DMS153 (cell line): Measurements from ENCODE around the gene RFX1.
"Not testable (repeated sequence)": the region's sequence is repeated elsewhere in the genome, so short reads cannot be mapped to it uniquely, and the experiment has no call there.

Experiments
- DNase-seq: peaks from one replicate; lab custom pipeline; 2025; lab: John Stamatoyannopoulos, UW

RFX1 gene

DNA sequence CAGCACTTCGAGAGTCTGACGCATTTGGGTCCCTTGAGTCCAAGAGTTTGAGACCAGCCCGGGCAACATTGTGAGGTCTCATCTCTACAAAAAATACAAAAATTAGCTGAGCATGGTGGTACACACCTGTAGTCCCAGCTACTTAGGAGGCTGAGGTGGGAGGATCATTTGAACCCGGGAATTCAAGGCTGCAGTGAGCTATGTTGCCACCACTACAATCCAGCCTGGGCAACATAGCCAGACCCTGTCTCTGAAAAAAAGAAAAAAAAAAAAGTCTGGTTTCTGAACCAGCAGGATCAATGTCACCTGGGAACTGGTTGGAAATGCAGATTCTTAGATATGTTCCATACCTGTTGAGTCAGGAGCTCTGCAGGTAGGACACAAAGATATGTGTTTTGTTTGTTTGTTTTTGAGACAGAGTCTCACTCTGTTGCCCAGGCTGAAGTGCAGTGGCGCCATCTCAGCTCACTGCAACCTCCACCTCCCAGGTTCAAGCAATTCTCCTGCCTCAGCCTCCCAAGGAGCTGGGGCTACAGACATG, 20.6 kb upstream of the RFX1 start:
- not testable (repeated sequence) for DNase-seq

GRCh38 chr19:14023404-14024235, 17.5 kb upstream of the RFX1 start:
- no peak for DNase-seq

DNA sequence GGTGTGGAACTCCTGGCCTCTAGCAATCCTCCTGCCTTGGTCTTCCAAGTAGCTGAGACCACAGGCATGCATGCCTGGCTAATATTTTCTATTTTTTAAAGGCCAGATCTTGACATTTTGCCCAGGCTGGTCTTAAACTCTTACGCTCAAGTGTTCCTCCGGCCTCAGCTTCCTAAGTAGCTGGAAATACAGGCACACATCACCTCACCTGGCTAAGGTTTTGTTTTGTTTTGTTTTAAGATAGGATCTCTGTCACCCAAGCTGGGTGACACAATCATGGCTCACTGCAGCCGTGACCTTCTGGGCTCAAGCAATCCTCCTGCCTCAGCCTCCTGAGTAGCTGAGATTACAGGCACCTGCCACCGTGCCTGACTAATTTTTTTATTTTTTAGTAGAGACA, 16.3 kb upstream of the RFX1 start:
- no peak for DNase-seq

DNA sequence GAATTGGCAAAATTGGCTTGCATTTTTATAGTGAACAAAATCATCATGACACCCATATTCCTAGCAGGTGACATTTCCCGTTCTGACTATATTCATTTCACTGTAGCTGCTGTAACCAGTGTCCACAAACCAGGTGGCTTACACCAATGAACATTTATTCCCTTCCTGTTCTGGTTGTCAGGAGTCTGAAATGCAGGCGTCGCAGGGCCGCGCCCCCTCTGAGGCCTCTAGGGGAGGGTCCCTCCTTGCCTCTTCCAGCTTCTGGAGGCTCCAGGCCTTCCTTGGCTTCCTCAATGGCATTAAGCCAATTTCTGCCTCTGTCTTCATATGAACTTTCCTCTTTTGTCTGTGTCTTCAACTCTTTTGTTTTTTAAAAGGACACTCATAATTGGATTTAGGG, 15.4 kb upstream of the RFX1 start:
- no peak for DNase-seq

GRCh38 chr19:14019739-14020138, 13.6 kb upstream of the RFX1 start:
- DNase-seq = not testable (repeated sequence)

DNA sequence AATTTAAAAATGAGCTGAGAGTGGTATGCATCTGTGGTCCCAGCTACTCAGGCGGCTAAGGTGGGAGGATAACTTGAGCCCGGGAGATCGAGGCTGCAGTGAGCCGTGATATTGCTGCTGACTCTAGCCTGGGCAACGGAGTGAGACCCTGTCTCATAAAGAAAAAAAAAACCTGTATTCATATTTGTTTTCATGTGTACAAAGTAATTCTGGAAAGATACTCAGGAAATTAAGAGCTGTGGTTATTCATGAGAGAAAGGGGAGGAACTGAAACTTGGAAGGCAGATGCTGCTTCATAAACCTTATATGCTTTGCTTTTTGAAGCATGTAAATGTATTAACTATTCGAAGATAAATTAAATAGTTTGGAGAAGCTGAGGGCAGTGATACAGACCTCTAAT, 13.0 kb upstream of the RFX1 start:
- no peak for DNase-seq

- no peak for DNase-seq
These were observed 9.5 kb upstream of the RFX1 start for GRCh38 chr19:14015524-14016035.

DNA sequence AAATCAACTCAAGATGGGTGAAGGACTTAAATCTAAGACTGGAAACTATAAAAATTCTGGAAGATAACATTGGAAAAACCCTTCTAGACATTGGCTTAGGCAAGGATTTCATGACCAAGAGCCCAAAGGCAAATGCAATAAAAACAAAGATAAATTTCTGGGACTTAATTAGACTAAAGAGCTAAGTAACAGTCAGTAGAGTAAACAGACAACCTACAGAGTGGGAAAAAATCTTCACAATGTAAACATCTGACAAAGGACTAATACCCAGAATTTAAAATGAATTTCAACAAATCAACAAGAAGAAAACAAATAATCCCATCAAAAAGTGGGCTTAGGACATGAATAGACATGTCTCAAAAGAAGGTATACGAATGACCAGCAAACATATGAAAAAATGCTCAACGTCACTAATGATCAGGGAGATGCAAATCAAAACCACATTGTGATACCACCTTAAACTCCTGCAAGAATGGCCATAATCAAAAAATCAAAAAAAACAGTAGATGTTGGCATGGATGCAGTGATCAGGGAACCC, 6.3 kb upstream of the RFX1 start:
- DNase-seq = no peak

DNA sequence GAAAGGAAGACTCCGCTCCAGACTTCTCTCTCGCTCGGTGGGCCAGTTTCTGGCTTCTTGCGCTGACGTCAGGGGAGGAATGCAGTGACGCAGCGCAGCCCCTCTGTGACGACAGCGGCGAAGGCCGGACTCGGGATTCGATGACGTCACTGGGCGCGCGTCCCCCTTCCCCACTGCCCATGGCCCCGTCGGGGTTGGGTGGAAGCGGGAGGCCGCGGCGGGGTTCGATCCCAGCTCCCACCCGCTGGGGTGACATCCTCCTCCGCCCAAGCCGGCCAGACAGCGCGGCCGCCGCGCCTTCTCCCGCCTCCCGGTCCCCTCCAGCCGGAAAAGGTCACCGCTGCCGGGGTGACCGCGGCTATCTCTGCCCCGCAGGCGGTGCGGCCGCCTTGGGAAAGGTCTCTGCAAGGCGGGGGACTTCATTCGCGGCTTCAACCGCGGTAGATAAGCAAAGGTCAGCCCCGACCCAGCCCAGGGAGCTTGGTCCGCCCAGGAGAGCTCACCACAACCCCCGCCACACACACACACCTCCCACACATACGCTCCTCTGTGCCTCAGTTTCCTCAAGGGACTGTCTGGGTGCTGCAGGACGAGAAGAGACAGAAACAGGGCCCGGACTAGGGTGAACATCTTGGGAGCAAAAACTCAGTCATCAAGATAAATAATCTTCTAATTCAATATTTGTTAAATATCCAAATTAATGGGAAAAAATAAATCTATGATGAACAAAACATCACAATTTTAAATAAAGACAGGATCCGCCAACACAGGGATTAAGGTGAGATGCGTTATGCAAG, 844 bp upstream of the RFX1 start:
- no peak for DNase-seq

DNA sequence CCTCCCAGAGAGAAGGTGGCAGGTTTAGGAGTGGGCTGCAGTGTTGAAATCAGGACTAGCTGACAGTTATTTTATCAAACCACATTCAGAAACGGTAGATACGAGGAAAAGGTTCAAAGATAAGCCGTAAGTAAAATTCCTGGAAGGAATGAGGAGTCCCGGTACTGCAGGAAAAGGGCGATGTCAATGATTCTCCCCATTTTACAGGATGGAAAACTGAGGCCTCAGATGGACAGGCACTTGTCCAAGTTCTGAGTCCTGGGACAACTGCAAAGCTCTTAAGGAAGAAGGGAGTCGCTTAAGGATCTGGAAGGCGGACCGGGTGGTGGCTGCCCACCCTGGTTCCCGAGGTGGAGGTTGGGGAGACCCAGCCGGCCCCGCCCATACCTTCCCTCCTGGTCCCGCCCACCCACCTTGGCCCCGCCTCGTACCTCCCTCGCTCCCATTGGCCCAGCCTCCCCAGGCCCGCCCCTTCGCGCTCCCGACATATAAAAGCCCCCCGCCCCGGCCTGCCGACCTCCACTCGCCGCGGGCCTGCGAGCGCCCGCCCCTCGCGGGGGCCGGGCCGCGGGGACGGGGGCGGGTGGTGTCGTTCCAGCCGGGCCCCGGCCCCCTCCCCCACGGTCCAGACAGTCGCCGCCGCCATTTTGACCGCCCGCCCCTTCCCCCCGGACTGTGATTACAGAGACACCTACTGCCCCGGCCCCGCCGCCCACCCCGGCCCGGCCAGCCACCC, 603 bp downstream of the RFX1 start:
- DNase-seq = peak; percentile 54

- DNase-seq = no peak
These were observed 1.3 kb downstream of the RFX1 start for GRCh38 chr19:14004619-14005348.

GRCh38 chr19:14003251-14004055, 2.7 kb downstream of the RFX1 start:
- no peak for DNase-seq

- DNase-seq = no peak
These were observed 3.4 kb downstream of the RFX1 start for GRCh38 chr19:14002571-14003250.

- no peak for DNase-seq
These were observed 5.3 kb downstream of the RFX1 start for GRCh38 chr19:14000691-14001375.

GRCh38 chr19:13999085-13999484, 7.0 kb downstream of the RFX1 start:
- DNase-seq = no peak

DNA sequence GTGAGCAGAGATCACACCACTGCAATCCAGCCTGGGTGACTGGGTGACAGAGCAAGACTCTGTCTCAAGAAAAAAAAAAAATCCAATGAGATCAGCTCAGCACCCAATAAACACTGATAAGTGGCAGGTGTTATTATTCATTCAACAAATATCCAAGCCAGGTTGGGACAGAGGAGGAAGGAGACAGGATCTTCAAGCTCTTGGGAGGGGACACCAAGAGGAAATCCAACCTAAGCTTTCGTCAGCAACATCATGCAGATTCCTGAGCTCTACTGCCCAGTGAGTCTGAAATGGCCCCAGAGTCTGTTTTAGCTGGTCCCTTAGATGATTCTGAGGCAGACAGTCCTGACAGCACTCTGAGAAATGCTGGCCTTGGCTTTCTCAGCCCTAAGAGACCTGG, 7.7 kb downstream of the RFX1 start:
- no peak for DNase-seq

GRCh38 chr19:13997631-13997962, 8.5 kb downstream of the RFX1 start:
- no peak for DNase-seq

GRCh38 chr19:13996928-13997630, 9.0 kb downstream of the RFX1 start:
- no peak for DNase-seq
